ENCODE data around the gene GABBR1.
"Not testable (repeated sequence)": the region's sequence is repeated elsewhere in the genome, so short reads cannot be mapped to it uniquely, and the experiment has no call there.

The GABBR1 gene
- total RNA-seq, result 55.7 reads per million, percentile 71 among the genes with 10 or more reads in this experiment

GRCh38 chr6:29632789-29633533, at the start of gene GABBR1:
GABBR1 (minus strand) TSS chr6:29633183; CDS start chr6:29632385, 798 bp downstream.
- peak; percentile 67 for DNase-seq

GRCh38 chr6:29681811-29682210, 48.8 kb upstream of the GABBR1 start:
- no peak for DNase-seq

- DNase-seq, result no peak
Observed at GRCh38 chr6:29680904-29681303, 47.9 kb upstream of the GABBR1 start, which contains the start of gene ZFP57. ZFP57 (minus strand) TSS chr6:29681152; CDS start chr6:29677003, 4,149 bp downstream.

- no peak for DNase-seq
Observed at GRCh38 chr6:29680416-29680815, 47.4 kb upstream of the GABBR1 start.

GRCh38 chr6:29679962-29680361, 47.0 kb upstream of the GABBR1 start:
- DNase-seq, result no peak

DNA sequence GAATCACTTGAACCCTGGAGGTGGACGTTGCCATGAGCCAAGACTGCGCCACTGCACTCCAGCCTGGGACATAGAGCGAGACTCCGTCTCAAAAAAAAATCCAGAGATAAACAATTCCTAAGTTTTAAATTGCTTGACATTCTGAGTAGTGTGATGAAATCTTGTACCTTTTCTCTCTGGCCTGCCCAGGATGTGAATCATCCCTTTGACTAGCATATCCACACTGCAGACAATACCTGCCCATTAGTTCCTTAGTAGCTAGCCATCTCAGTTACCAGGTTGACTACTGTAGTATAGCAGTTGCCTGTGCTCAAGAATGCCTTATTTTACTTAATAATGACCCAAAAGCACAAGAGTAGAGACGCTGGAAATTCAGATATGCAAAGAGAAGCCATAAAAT, 45.1 kb upstream of the GABBR1 start:
- DNase-seq, result no peak

DNA sequence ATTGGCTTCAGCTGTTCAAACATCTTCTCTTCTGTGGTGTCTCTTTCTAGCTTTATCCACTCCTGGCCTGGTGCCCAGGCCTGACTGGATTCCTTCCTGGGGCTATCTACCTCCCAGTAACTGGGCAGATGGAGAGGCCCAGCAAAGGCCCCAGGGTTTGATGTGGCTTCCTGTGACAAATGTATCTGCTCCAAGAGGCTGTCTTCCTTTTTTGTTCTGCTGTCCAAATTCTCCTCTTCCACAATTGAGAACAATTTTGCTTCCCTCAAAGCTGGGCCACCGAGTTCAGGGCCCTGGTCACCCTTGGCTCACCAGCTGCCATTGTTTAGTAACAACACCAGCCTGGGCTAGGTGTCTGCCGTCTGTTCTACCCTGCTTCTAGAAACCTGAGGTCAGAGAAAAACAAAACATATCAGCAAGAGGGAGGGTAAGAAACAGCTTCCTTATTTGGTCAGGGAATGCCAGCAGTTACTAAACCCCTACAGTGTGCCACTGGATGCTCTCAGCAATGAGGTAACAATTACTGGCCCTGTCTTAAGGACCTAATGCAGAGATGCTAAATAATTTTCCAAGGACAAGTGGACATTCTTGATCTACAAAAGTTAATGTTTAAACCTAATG, 44.1 kb upstream of the GABBR1 start:
- no peak for DNase-seq

DNA sequence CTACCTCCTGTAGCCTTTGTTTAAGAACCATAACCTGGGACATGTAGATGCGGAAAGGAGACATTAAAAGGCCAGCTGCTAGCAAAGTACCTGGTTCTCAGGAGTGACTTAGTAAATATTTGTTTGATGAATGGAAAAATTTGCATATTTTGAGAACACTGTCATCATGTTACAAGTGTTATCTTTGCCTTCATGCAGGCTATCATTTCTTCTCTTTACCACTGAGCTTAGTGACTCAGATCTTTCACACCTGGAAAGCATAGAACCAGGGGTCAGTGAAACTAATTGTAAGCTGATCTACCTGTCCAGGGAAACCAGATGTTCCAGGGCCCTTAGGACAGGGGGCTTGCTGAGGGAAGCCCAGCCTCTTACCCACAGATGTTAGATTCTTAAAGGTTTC, 42.6 kb upstream of the GABBR1 start:
- DNase-seq, result no peak

DNA sequence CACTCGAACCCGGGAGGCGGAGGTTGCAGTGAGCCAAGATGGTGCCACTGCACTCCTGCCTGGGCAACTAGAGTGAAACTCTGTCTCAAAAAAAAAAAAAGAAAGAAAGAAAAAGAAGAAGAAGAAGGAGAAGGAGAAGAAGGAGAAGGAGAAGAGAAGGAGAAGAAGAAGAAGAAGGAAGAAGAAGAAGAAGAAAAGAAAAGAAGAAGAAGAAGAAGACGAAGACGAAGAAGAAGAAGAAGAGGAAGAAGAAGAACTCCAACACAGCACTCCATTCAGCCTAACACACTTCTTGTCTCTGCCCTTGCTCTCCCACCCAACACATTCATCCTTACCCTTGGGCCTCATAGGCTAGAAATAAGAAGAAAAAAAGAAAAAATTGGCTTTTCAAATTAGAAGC, 41.0 kb upstream of the GABBR1 start:
- no peak for DNase-seq

- no peak for DNase-seq
Observed at GRCh38 chr6:29673161-29673560, 40.2 kb upstream of the GABBR1 start.

DNA sequence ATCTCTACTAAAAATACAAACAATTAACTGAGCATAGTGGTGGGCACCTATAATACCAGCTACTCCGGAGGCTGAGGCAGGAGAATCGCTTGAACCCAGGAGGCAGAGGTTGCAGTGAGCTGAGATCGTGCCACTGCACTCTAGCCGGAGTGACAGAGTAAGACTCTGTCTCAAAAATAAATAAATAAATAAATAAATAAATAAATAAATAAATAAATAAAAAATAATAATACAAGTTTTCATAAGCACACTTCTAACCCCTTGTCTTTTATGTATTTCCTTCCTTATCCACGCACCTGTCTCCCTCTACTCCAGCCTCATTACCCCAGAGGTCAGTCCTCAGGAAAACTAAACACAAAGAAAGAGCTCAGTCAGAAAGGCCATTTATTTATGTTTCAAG, 39.1 kb upstream of the GABBR1 start:
- DNase-seq, result not testable (repeated sequence)

- no peak for DNase-seq
Observed at GRCh38 chr6:29671026-29671425, 38.0 kb upstream of the GABBR1 start.

DNA sequence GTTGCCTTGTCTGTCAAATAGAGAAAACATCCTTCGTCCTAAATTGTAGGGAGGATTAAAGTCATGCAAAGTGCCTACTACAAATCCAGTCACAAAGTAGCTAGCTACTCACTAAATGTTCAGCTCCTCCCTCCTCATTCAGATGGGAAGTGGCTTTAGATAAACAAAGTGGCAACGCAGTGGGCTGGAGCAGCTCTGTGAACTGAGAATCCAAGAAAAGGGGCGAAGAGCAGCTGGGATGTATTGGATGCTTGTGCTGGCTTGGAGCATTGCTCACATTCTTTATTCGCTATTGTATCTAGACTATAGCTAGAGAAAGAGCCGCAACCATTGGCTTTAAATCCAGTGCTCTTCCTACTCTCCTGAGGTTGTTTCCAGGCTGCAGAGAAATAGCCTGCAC, 34.2 kb upstream of the GABBR1 start:
- no peak for DNase-seq

DNA sequence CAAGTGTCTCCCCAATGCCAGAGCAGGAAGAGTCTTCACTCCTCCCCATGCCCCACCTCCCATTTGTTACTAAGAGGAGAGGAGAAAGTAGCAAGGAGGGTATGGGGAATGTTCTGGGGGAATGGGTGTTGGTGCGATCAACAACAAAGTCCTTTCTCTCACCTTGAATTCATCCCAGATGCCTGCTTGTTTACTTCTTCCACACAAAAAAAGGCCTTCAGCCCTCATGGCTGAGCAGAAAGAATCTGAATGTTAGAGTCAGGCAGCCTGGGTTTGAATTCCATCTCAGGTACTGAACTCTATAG, 33.8 kb upstream of the GABBR1 start:
- DNase-seq, result no peak

DNA sequence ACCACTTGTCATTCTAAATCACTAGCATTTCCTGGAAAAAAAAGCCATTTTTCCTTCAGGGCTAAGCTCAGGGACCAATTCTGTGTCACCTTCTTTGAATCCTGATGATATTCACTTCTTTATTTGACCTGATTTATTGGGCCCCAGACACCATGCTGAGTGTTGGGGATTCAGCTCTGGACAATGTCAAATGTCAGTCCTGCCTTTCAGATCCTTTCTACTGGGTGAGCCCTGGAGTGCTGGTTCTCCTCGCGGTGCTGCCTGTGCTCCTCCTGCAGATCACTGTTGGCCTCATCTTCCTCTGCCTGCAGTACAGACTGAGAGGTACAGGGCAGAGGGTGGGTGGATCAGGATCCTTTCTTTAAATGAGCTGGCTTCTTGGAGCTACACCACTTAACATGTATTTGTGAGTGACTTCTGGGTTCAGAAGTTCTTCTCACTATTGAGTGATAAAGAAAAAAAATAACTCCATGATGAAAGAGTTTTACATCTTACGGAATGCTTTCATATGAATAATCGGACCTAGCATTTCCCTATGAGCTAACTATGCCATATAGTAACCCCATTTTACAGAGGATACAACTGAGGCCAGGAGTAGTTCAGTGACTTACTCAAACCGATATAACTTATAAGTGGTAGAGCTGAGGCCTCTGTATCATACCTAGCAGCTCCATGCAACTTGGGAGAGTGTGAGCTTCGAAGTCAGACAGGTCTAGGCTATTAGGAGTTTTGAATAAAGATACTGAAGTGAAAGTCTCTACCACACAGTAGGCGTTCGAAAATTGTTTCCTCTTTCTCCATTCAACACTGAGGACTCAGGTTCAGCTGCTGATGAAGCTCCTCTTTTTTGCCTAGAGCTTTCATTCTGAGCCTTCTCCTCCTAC, 33.2 kb upstream of the GABBR1 start:
- no peak for DNase-seq

DNA sequence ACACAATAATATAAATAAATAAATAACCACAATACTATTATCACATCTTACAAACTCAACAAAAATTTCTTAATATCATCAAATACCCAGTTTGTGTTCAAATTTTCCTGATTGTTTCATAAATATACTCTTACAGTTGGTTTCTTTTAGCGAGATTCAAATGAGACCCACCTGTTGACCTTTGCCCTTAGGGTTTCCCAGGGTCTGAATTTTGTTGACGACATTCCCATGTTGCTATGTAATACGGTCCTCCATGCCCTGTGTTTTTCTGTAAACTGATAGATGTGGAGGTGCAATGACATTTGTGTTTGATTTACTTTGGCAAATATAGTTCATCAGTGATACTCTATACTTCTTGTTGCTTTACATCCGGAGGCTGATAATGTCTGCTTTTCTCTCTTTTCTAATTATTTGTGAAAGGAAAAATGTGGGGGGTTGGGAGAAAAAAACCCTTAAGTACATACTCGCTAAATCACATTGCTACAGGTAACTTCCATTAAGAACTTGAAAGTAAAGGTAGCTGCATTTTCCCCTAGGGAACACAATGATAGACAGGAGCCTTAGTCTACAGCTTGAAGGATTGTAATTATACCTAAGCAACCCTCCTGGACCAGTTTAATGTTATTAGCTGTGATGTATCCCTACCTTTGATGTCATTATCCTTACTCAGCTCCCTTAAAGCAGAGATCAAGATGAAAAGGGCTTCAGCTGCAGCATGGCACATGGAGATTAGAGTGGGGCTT, 30.5 kb upstream of the GABBR1 start:
- DNase-seq, result no peak

DNA sequence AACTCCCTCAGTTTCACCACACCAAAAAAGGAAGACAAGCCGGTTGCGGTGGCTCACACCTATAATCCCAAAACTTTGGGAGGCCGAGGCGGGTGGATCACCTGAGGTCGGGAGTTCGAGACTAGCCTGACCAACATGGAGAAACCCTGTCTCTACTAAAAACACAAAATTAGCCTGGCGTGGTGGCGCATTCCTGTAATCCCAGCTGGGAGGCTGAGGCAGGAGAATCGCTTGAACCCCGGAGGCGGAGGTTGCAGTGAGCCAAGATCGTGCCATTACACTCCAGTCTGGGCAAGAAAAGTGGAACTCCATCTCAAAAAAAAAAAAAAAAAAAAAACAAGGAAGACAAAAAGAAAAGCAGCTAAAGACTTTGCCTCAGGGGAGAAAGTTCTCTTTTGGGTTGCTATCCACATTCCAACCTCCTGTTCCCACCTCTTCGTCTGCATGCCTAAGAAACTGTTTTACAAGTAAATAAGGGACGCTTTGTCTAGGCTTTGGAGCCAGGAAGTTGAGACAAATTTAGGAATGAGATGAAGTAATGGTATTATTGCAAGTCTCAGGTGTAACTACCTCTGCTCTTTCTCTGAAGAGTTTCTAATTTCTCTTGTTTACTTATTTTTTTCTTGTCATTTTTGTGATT, 28.6 kb upstream of the GABBR1 start:
- DNase-seq, result not testable (repeated sequence)

- no peak for DNase-seq
Observed at GRCh38 chr6:29661071-29661470, 28.1 kb upstream of the GABBR1 start.

DNA sequence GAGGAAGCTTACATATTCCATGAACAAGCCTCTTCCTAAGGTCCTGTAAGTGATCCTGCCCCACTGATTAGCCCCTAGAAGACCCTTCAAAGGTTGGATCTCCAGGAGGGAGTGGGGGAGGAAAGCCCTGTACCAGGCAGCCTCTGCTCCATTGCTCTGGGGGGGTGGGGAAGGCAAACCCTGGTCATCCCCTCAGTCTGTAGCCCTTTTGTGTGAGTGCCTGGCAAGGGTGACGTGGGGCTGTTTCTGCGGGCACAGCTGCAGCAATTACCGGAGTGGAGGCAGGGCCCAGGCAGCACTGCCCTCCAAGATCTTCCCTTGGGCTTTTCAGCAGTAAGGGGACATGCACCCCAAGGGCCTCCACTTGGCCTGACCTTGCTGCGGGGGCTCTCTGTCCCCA, 23.8 kb upstream of the GABBR1 start, which contains the start of gene MOG:
Gene MOG (plus strand): TSS at position 295 of the 400 bp plus-strand sequence. CDS start 118 bp downstream, outside the sequence.
- DNase-seq, result no peak

DNA sequence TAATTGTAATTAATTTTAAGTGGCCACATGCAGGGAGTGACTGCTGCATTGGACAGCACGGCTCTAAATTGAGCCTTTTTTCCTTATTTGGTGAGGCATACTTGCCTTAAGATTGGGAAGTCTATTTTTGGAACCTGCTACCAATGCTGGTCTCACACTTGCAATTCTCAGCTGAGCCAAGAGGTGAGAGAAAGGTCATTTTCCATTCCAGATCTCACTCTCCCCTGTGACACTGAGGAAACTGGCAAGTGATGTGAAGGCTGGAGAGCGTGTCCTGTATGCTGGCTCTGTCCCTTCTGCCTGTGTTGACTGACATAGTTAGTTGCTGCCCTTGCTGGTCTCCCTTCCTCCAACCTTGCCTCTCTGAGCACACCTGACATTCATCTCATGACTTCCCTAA, 23.2 kb upstream of the GABBR1 start:
- DNase-seq, result no peak

DNA sequence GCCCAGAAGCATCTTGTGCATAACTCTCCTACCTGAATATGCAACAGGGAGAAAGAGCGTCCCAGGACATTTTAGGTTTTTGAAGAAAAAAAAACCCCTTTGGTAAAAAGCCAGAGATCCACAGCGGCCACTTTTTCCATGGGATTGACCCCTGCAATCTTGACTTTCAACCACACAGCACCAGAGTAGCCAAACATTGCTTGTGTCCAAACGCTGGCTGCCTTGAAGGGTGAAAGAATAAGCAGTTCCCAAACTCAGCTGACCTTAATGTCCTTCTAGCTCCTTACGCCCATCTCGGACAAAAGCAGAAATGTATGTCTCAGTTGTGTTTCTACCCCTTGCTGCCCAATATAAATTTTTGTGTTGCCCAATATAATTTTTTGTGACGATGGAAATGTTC, 22.7 kb upstream of the GABBR1 start:
- DNase-seq, result no peak

GRCh38 chr6:29653452-29654038, 20.6 kb upstream of the GABBR1 start:
- DNase-seq, result peak; percentile 47
